Measurements from ENCODE around the gene CCK. TPM values are rescaled to one million over a fixed set of nuclear protein-coding genes. Genes with fewer than 3 reads are reported as not detected.

The CCK gene
- total RNA-seq, 1 experiment from 2014 or later, result not detected

DNA sequence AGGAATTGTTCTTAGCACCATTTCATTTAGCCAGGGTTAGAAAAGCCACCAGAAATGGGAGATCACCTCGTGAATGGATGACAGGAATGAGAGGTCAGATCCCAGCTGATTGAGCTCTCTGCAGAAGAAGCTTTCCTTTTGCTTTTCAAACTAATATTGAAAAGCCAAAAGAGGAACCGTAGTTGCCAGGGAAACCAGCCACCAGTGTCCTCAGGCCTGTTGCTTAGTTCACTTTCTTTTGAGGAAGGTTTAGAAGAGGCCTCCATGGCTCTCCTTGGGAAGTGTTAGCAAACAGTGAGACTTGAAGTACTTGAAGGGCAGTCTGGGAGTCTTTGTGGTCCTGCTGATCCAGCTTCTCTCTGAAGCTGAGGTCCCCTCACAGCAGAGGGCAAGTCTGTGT, 7.4 kb upstream of the CCK start:
- H3K79me2 ChIP-seq (ENCODE audit: low read length), result no peaks in the 10 kb centered on the region
- ATAC-seq (no peak), DNase-seq (no peak)
- BruUV-seq (replicated peaks), result no TSS peak
- TF ChIP-seq, protein P1, sequence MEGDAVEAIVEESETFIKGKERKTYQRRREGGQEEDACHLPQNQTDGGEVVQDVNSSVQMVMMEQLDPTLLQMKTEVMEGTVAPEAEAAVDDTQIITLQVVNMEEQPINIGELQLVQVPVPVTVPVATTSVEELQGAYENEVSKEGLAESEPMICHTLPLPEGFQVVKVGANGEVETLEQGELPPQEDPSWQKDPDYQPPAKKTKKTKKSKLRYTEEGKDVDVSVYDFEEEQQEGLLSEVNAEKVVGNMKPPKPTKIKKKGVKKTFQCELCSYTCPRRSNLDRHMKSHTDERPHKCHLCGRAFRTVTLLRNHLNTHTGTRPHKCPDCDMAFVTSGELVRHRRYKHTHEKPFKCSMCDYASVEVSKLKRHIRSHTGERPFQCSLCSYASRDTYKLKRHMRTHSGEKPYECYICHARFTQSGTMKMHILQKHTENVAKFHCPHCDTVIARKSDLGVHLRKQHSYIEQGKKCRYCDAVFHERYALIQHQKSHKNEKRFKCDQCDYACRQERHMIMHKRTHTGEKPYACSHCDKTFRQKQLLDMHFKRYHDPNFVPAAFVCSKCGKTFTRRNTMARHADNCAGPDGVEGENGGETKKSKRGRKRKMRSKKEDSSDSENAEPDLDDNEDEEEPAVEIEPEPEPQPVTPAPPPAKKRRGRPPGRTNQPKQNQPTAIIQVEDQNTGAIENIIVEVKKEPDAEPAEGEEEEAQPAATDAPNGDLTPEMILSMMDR (conservative IDR thresholded peaks at IDR 0.05; ENCODE audit: low read depth, low read length), result no peak
- no peak for TF ChIP-seq EZH2phosphoT487 (IDR thresholded peaks at IDR 0.05; ENCODE audit: borderline replicate concordance, low read length)
- no peak for TF ChIP-seq EZH2 (IDR thresholded peaks at IDR 0.05; ENCODE audit: low read length, unreplicated experiment)
- H3F3A ChIP-seq (ENCODE audit: low read length, unreplicated experiment), result no peaks in the 10 kb centered on the region
- no peaks in the 10 kb centered on the region for H3K4me1 ChIP-seq (ENCODE audit: insufficient read depth, low read length)
- no peaks in the 10 kb centered on the region for H4K20me1 ChIP-seq (ENCODE audit: low read length)
- H3K9me2 ChIP-seq (replicated peaks; ENCODE audit: low read length), result no peaks in the 10 kb centered on the region
- intact Hi-C loops (cut with micrococcal nuclease), result no loop called here
- H3K36me3 ChIP-seq (ENCODE audit: low read depth, low read length), result no peaks in the 10 kb centered on the region
- no peak overlapping the region for H3K27ac ChIP-seq (ENCODE audit: low read length)
- H3K9me3 ChIP-seq (ENCODE audit: low read length), result no peaks in the 10 kb centered on the region
- H3K4me3 ChIP-seq (ENCODE audit: low read length), result no peak overlapping the region
- POLR2A ChIA-PET (ENCODE audit: unreplicated experiment), result no interaction called here
- no peak overlapping the region for H3K9ac ChIP-seq (ENCODE audit: low read length)
- CTCF ChIA-PET, result no interaction called here
- H3K4me2 ChIP-seq (ENCODE audit: low read length), result no peak overlapping the region
- no peak overlapping the region for H2AFZ ChIP-seq (ENCODE audit: low read length)
- H3K27me3 ChIP-seq (ENCODE audit: low read length), result peaks cover 47% of the 10 kb centered on the region

DNA sequence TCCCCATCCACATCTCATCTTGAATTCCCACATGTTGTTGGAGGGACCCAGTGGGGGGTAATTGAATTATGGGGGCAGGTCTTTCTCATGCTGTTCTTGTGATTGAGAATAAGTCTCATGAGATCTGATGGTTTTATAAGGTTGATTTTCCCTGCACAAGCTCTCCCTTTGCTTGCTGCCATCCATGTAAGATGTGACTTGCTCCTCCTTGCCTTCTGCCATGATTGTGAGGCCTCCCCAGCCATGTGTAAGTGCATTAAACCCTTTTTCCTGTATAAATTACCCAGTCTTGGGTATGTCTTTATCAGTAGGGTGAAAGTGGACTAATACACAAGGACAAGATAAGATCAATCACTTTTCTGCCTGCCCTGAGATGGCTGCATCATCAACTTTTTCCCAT, 5.8 kb upstream of the CCK start:
- H3K4me1 ChIP-seq (ENCODE audit: insufficient read depth, low read length), result no peaks in the 10 kb centered on the region
- H3K4me3 ChIP-seq (ENCODE audit: low read length), result no peak overlapping the region
- H3K4me2 ChIP-seq (ENCODE audit: low read length), result no peak overlapping the region
- POLR2A ChIA-PET (ENCODE audit: unreplicated experiment), result no interaction called here
- no peak for ATAC-seq
- no peaks in the 10 kb centered on the region for H3K79me2 ChIP-seq (ENCODE audit: low read length)
- no peak overlapping the region for H2AFZ ChIP-seq (ENCODE audit: low read length)
- TF ChIP-seq, protein P1 (conservative IDR thresholded peaks at IDR 0.05; ENCODE audit: low read depth, low read length), result no peak
- TF ChIP-seq EZH2 (IDR thresholded peaks at IDR 0.05; ENCODE audit: low read length, unreplicated experiment), result no peak
- TF ChIP-seq EZH2phosphoT487 (IDR thresholded peaks at IDR 0.05; ENCODE audit: borderline replicate concordance, low read length), result no peak
- H3K9ac ChIP-seq (ENCODE audit: low read length), result no peak overlapping the region
- CTCF ChIA-PET, result interaction anchor here (0.5 kb wide), 1 partner anchor 301 kb away, joined by 3 read pairs; no protein-coding TSS in a partner anchor
- no peaks in the 10 kb centered on the region for H4K20me1 ChIP-seq (ENCODE audit: low read length)
- no peak overlapping the region for H3K27ac ChIP-seq (ENCODE audit: low read length)
- peaks cover 61% of the 10 kb centered on the region for H3K27me3 ChIP-seq (ENCODE audit: low read length)
- intact Hi-C loops (cut with micrococcal nuclease), result no loop called here
- H3K36me3 ChIP-seq (ENCODE audit: low read depth, low read length), result no peaks in the 10 kb centered on the region
- no TSS peak for BruUV-seq (replicated peaks)
- no peaks in the 10 kb centered on the region for H3K9me2 ChIP-seq (replicated peaks; ENCODE audit: low read length)
- no peaks in the 10 kb centered on the region for H3F3A ChIP-seq (ENCODE audit: low read length, unreplicated experiment)
- no peaks in the 10 kb centered on the region for H3K9me3 ChIP-seq (ENCODE audit: low read length)
- DNase-seq, result no peak

DNA sequence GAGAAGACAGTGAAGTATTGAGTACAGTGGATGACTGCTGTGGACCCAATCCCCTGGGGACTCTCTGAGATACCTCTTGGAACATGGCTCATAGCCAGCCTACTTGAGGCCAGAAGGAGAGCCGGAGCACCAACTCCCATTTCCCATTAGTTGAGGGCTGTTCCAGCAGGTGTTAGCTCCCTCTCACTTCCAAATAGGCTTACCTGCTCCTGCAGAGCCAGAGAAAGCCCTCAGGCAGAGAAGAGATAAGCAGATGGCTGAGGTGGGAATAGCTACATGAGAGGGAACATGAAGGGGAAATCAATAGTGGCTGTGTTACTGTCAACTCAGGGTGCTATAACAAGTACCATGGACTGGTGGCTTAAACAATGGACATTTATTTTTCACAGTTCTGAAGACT, 4.6 kb upstream of the CCK start:
- no peak overlapping the region for H3K4me2 ChIP-seq (ENCODE audit: low read length)
- ATAC-seq (no peak), DNase-seq (no peak)
- H3K79me2 ChIP-seq (ENCODE audit: low read length), result no peaks in the 10 kb centered on the region
- no peaks in the 10 kb centered on the region for H3K9me2 ChIP-seq (replicated peaks; ENCODE audit: low read length)
- no peaks in the 10 kb centered on the region for H4K20me1 ChIP-seq (ENCODE audit: low read length)
- intact Hi-C loops (cut with micrococcal nuclease), result no loop called here
- ChIA-PET CTCF (no interaction called here), POLR2A (ENCODE audit: unreplicated experiment) (no interaction called here)
- H3F3A ChIP-seq (ENCODE audit: low read length, unreplicated experiment), result no peaks in the 10 kb centered on the region
- H3K9ac ChIP-seq (ENCODE audit: low read length), result no peak overlapping the region
- no peaks in the 10 kb centered on the region for H3K36me3 ChIP-seq (ENCODE audit: low read depth, low read length)
- no peak overlapping the region for H2AFZ ChIP-seq (ENCODE audit: low read length)
- peaks cover 61% of the 10 kb centered on the region for H3K27me3 ChIP-seq (ENCODE audit: low read length)
- no peak overlapping the region for H3K27ac ChIP-seq (ENCODE audit: low read length)
- no TSS peak for BruUV-seq (replicated peaks)
- TF ChIP-seq EZH2 (IDR thresholded peaks at IDR 0.05; ENCODE audit: low read length, unreplicated experiment) (no peak), EZH2phosphoT487 (IDR thresholded peaks at IDR 0.05; ENCODE audit: borderline replicate concordance, low read length) (no peak)
- TF ChIP-seq, protein P1 (conservative IDR thresholded peaks at IDR 0.05; ENCODE audit: low read depth, low read length), result no peak
- no peaks in the 10 kb centered on the region for H3K9me3 ChIP-seq (ENCODE audit: low read length)
- no peak overlapping the region for H3K4me3 ChIP-seq (ENCODE audit: low read length)
- H3K4me1 ChIP-seq (ENCODE audit: insufficient read depth, low read length), result no peaks in the 10 kb centered on the region
